GM21619 (cell line): ENCODE results near the gene TTC21A.

Experiments
- ATAC-seq: cut with Tn5 transposase; IDR thresholded peaks from one replicate; pipeline ENCODE4 v1.9.1; 2021; ENCODE audit not compliant: unreplicated experiment

TTC21A gene

GRCh38 chr3:39135170-39135805 lies 27.8 kb downstream of the TTC21A start:
- no peak for ATAC-seq

- ATAC-seq = no peak
Observed at GRCh38 chr3:39136533-39137434, 29.3 kb downstream of the TTC21A start.

DNA sequence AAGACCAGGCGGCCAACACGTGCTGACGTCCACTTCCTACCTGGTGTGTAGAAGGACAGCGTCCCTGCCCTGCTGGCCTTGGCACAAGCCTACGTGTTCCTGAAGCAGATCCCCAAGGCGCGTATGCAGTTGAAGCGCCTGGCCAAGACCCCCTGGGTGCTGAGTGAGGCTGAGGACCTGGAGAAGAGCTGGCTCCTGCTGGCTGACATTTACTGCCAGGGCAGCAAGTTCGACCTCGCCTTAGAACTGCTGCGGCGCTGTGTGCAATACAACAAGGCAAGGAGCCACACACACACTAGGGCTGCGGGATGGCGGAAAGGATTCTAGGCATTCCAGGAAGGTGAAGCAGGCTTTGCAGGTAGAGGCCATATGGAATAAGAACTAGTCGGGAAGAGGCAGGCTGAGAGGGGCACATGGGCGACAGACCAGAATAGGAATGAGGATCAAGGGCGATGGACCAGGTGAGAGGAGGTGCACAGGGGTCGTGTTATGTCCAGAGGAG lies 30.0 kb downstream of the TTC21A start:
- ATAC-seq = no peak

DNA sequence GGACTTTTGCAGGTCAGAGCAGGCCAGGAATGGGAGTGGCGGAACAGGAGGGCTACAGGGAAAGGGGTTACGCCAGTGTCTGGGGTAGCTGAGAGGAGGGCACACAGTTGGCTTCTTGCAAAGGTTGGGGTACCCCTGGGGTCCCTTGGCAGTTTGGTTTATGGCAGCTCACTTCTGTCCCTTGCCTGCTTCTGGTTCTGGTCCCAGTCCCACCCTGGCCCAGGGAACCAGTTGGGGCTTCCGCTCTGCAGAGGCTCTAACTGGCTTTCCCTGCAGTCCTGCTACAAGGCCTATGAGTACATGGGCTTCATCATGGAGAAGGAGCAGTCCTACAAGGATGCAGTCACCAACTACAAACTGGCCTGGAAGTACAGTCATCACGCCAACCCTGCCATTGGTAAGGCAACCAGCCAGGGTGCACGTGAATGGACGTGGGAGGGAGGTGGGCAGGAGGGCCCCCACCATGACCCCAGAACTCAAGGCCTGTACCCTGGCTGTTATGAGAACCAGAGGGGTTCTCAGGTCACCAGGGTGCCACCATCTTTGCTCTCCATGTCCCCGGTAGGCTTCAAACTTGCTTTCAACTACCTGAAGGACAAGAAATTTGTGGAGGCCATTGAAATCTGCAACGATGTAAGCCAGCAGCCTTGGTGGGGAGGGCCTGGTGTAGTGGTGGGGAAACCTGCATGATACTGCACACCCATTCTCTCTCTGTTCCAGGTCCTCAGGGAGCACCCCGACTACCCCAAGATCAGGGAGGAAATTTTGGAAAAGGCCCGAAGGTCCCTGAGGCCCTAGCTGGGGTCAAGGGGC lies 30.7 kb downstream of the TTC21A start:
- ATAC-seq = no peak

DNA sequence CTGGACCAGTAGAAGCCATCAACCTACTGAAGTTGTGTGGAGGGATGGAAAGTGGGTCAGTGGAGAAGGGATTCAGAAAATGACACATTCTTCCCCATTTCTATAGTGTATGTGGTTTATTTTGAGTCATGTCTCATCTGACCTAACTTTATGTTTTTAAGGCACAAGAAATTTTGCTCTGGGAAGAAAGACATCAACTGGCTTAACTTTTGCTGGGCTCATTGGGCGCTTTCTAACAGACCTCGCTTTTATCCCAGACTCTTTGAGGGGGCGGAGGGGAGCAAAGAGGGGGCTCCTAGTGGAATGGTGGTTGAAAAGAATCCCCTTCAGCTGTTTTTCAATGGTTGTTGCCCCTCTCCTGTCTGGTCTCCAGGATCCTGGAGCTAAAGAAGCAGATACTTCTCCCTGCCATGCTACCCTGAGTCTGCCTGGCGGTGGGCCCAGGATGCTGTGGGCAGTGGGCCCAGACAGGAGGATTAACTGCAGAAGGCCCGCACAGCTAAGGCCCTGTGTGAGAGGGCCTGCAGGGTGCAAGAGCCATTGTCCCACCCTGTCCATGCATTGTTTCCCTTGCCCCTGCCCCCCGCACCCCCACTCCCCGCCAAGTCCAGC lies 31.4 kb downstream of the TTC21A start:
- ATAC-seq = no peak

GRCh38 chr3:39139442-39139841 lies 32.0 kb downstream of the TTC21A start:
- no peak for ATAC-seq

- no peak for ATAC-seq
Observed at GRCh38 chr3:39140341-39140971, 33.0 kb downstream of the TTC21A start.

GRCh38 chr3:39141171-39141995 lies 33.9 kb downstream of the TTC21A start:
- no peak for ATAC-seq

DNA sequence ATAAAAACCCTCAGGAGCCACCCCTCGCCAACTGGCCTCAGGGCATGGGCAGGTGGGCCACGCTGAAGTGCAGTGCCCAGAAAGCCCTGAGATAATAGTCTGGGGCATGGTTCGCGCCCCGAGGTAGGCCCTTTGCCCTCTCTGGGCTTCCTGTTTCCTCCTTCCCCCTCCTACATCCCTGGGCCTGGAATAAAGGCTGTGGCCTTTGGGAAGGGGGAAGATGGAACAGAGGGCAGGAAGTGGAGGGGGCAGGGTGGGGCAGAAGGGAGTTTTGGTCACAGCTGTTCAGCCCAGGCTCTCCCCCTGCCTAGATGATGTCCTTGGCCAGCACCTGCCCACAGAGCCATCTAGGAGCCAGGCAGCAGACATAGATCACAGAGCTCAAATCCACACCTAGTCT lies 34.6 kb downstream of the TTC21A start:
- ATAC-seq = no peak

DNA sequence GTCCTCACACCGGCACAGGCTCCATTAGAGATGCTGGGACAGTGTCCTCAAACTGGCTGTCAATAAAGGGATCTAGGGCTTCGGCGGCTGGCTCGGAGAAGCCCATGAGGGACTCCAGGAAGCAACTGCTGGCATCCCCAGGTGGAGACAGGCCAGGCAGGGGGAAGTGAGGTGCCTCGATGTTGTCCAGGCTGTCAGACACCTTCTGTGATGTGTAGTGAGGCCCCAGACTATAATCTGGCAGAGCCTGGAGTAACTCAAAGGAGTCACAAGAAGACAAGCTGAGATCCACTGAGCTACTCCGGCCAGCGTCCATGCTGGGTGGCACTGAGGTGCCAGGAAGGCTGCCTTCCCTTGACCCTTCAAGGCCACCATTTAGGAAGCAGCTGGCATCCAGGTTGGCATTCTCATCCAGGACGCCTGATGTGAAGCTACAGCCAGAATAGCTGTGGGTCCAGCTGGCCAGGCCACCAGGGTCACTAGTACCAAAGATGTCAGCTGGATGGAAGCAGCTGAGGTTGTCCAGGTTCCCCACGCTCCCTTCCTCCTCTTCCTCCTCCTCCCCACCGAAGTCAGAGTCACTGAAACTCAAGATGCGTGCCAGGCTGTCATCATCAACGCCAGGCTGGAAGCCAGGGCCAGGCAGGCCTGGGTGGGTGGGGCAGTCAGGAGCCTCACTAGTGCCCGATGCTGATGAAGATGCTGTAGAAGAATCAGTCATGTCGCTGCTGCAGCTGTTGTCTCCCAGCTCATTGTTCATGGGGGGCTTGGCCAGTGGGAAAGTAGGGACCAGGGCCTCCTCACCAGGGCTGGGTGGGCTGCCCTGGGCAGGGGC lies 35.8 kb downstream of the TTC21A start:
- no peak for ATAC-seq

DNA sequence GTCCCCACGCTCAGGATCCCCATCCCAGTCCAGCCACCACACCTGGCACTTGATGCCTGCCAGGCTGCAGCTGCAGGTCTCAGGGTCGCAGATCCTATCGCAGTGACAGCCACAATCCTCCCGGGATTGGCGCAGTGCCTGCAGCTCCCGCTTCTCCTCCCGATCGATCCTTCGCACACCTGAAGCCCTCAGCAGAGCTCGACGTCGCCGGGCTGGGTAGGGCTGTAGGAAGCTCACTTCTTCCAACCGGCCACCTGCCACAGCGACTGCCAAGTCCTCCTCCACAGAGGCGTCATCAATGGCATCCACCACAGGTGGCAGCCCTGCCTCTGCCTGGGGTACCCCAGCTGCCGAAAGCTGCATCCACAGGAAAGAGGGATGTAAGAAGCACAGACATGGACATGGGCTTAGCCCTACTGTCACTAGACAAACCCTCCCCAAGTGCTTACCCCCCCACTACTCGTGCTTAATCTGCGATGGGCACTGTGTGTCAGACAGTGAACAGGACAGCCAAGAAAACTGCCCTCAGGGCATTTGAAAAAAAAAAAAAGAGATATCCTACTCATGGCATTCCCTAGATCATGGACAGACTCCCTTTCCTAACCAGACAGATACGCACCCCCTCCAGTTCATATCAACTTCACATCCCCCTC lies 36.7 kb downstream of the TTC21A start:
- ATAC-seq = no peak

GRCh38 chr3:39144748-39145380 lies 37.4 kb downstream of the TTC21A start:
- ATAC-seq = no peak

GRCh38 chr3:39146083-39146501 lies 38.6 kb downstream of the TTC21A start:
- no peak for ATAC-seq

- ATAC-seq = no peak
Observed at GRCh38 chr3:39146611-39147591, 39.4 kb downstream of the TTC21A start.

DNA sequence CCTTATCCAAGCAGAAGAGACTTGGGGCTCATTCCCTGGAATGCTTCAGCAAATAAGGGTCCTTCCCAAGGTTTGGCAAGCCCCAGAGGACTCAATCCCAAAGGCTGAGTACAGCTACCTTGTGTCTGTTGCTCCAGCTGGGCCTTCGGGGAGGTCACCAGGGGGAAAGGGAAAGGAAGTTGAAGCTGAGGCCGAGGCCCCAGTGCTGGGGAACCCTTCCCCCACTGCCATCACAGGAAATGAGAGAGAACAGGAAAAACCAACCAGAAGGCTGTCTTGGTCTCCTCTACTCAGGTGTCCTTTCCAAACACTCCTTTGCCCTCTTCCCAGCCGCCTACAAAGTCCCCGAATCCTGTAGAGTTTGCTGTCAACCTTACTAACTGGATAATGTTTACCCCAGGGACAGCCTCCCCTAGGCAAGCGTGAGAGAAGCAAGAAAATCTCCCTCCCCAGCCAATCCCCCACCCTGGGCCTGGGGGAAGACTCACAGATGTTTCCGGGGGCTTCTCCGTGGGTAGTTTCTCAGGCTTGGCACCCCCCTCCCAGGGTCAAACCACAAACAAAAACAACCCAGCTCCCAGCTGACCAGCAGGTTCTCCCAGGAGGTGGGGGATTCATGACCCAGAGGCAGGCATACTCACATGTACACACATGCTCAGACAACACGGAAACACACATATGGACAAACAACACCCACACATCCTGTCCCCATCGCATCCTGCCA lies 40.4 kb downstream of the TTC21A start:
- ATAC-seq = peak; percentile 26
